ENCODE data around the gene KLK4.

KLK4 gene

GRCh38 chr19:50858886-50859285 is 52.3 kb downstream of the KLK4 start:
- H2AFZ ChIP-seq (ENCODE audit: low read depth, low read length) = no peak overlapping the region
- H3K9ac ChIP-seq (ENCODE audit: low read length) = no peak overlapping the region
- no peak overlapping the region for H3K27ac ChIP-seq (ENCODE audit: low read length)
- H3K4me3 ChIP-seq (ENCODE audit: low read length) = no peak overlapping the region
- no peaks in the 10 kb centered on the region; the same call in 1 of the 2 replicates for H3K9me3 ChIP-seq (ENCODE audit: insufficient read depth, low read length)
- H4K20me1 ChIP-seq (ENCODE audit: insufficient read depth, low read length) = no peaks in the 10 kb centered on the region
- H3K79me2 ChIP-seq (ENCODE audit: low read length) = no peaks in the 10 kb centered on the region
- no peak for TF ChIP-seq EZH2phosphoT487 (IDR thresholded peaks at IDR 0.05; ENCODE audit: low read depth)
- TF ChIP-seq, protein P1, sequence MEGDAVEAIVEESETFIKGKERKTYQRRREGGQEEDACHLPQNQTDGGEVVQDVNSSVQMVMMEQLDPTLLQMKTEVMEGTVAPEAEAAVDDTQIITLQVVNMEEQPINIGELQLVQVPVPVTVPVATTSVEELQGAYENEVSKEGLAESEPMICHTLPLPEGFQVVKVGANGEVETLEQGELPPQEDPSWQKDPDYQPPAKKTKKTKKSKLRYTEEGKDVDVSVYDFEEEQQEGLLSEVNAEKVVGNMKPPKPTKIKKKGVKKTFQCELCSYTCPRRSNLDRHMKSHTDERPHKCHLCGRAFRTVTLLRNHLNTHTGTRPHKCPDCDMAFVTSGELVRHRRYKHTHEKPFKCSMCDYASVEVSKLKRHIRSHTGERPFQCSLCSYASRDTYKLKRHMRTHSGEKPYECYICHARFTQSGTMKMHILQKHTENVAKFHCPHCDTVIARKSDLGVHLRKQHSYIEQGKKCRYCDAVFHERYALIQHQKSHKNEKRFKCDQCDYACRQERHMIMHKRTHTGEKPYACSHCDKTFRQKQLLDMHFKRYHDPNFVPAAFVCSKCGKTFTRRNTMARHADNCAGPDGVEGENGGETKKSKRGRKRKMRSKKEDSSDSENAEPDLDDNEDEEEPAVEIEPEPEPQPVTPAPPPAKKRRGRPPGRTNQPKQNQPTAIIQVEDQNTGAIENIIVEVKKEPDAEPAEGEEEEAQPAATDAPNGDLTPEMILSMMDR (IDR thresholded peaks at IDR 0.05; ENCODE audit: low read depth, low read length) = no peak
- no peaks in the 10 kb centered on the region for H3K36me3 ChIP-seq (replicated peaks; ENCODE audit: low read depth, low read length)
- peaks cover 3% of the 10 kb centered on the region; the same call in 1 of the 2 replicates for H3K4me1 ChIP-seq (ENCODE audit: low read length)
- peaks cover 38% of the 10 kb centered on the region for H3K27me3 ChIP-seq (ENCODE audit: low read depth, low read length)
- H3K4me2 ChIP-seq (ENCODE audit: low read length) = no peak overlapping the region

DNA sequence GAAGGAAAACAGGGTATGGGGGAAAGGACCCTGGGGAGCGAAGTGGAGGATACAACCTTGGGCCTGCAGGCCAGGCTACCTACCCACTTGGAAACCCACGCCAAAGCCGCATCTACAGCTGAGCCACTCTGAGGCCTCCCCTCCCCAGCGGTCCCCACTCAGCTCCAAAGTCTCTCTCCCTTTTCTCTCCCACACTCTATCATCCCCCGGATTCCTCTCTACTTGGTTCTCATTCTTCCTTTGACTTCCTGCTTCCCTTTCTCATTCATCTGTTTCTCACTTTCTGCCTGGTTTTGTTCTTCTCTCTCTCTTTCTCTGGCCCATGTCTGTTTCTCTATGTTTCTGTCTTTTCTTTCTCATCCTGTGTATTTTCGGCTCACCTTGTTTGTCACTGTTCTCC is 53.8 kb downstream of the KLK4 start:
- Histone ChIP-seq H3K27ac (ENCODE audit: low read length) (no peak overlapping the region), H3K79me2 (ENCODE audit: low read length) (no peaks in the 10 kb centered on the region), H3K4me2 (ENCODE audit: low read length) (no peak overlapping the region), H3K36me3 (replicated peaks; ENCODE audit: low read depth, low read length) (no peaks in the 10 kb centered on the region), H3K9me3 (ENCODE audit: insufficient read depth, low read length) (no peaks in the 10 kb centered on the region; the same call in 1 of the 2 replicates), H3K4me1 (ENCODE audit: low read length) (peaks cover 3% of the 10 kb centered on the region; the same call in 1 of the 2 replicates), H3K9ac (ENCODE audit: low read length) (no peak overlapping the region), H4K20me1 (ENCODE audit: insufficient read depth, low read length) (no peaks in the 10 kb centered on the region), H3K4me3 (ENCODE audit: low read length) (no peak overlapping the region), H3K27me3 (ENCODE audit: low read depth, low read length) (peaks cover 40% of the 10 kb centered on the region), H2AFZ (ENCODE audit: low read depth, low read length) (no peak overlapping the region)
- TF ChIP-seq, protein P1 (IDR thresholded peaks at IDR 0.05; ENCODE audit: low read depth, low read length) = no peak
- TF ChIP-seq EZH2phosphoT487 (IDR thresholded peaks at IDR 0.05; ENCODE audit: low read depth) = no peak
